Stimulated activated CD8-positive, alpha-beta memory T cell treated with anti-CD3 and anti-CD28 coated beads, Interleukin-7, amount 100 ng/mL, for 4 hours (primary cell): ENCODE results near the gene GNA12.

Experiments used
- DNase-seq, 2 donors: peaks; one replicate each; pipeline ENCODE4 v3.0.0-alpha.2; 2020; ENCODE audit warnings: low read depth in 2 of 2

Gene GNA12

DNA sequence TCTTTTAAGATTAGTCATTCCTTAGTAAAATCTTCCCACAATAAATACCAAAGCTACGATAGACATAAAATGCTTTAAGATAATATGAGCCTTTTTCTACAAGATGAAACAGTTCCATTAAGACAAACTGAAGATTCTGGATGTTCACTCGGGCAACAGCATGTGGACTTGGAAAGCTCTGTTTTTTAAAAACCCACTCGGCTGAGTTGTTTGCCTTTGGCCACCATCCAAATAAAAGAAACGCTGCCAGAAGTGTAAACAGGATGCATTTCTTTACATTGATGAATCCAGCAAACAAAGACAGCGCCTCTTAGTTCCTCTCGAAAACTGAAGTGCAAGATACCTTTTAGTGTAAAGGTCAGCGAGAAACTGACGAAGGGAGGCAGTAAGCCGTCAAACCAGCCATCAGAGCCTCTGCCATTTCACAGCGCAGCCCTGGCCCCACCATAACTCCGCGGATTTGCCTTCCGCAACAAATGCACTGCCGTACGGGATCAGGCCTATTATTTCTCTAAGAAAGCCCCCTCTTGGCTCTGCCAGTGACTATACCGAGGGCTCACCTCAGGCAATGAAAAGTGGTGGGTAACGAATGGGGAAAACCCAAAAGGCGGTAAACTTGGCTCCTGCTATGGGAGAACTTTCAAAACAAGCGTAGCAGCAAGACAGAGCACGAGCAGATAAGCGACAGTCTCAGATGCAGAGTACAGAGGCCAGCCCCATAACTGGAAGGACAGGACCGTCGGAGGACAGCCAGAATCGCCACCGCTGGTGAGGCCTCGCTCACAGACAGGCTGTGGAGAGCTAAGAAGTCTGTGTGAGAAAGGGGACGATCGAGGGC is 41.4 kb downstream of the GNA12 start:
- no peak for DNase-seq

DNA sequence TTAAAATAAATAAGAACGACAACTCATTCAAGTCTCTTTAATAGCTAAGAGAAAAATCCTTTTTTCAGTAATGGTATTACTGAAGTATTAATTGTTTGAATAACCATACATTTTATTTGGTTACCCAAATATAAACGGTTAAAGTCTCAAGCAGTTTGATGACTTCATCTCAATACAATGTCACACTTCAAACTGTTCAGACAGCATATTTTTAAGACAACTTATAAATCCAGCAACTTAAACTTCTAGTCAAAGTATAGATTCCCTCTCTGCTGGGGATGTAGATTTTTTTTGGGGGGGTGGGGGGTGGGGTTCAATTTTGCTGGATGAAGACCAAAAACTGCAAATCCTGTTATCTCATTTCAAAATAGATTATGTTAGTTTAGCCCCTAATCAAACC is 42.0 kb downstream of the GNA12 start:
- no peak for DNase-seq

DNA sequence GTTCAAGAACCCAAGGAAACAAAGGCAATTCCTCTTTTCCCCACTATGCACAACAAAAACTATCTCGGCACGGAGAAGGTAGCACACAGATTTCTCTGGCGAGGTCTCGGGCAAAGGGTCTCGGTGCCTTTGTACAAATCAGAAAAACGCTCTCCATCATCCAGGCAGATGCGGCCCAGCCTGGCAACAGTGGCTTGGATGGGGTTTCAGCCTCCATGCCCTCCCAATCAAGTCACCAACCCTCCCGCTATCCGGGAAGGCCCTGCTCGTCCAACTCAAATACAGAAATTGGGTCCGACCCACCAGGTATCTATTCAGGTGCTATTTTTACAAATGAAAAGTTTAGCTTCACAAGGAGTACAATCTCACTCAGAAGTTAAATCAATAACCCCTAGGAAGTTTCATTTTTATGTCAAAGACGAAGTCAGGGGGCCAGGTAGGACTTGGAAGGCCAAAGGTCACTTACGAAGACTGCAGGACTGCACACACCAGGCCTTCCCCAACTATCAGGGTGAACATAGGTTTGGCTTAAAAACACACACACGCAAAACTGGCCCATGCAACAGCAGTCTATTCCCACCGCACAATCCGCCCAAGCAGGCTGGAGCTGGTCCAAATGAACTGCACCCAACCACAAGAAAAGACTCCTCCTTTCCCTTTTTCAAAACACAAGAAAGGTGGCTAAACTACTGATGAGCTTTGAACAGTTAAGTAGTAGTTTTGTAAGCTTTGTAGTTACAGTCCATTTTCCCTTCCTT is 43.0 kb downstream of the GNA12 start:
- no peak for DNase-seq

- no peak for DNase-seq
These were observed 43.7 kb downstream of the GNA12 start for GRCh38 chr7:2800220-2800930.

DNA sequence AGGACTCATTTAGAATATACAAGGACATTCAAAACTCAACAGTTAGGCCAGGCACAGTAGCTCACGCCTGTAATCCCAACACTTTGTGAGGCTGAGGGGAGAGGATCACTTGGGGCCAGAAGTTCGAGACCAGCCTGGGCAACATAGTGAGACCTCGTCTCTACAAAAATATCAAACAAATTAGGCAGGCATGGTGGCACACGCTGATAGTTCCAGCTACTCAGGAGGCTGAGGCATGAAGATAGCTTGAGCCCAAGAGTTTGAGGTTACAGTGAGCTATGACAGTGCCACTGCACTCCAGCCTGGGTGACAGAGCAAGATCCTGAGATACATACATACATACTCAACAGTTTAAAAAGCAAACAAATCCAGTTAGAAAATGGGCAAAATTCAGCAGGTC is 44.9 kb downstream of the GNA12 start:
- DNase-seq = no peak

DNA sequence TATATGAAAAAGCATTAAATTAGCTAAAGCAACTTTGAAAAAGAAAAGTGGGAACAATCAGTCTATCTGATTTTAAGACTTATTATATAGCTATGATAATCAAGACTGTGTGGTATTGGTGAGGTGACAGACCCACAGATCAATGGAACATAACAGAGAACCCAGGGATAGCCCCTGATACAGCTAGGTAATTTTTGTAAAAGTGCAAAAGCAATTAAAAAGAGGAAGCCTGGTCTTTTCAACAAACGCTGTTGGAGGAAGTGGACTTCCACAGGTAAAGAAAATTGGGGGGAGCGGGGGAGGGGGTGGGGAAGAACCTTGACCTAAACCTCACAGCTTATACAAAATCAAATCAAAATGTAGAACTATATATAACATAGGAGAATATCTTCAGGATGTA is 45.4 kb downstream of the GNA12 start:
- DNase-seq = no peak

- DNase-seq = no peak
These were observed 47.5 kb downstream of the GNA12 start for GRCh38 chr7:2796358-2797352.

DNA sequence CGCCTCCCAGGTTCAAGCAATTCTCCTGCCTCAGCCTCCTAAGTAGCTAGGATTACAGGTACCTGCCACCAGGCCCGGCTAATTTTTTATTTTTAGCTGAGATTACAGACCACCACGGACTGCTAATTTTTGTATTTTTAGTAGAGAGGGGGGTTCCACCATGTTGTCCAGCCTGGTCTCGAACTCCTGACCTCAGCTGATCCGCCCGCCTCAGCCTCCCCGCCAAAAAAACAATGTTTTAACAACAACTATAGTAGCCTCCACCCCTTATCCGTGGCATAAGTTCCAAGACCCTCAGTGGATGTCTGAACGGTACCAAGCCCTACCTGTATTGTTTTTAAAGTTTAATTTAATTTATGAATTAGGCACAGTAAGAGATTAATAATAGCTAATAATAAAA is 48.2 kb downstream of the GNA12 start:
- no peak for DNase-seq

DNA sequence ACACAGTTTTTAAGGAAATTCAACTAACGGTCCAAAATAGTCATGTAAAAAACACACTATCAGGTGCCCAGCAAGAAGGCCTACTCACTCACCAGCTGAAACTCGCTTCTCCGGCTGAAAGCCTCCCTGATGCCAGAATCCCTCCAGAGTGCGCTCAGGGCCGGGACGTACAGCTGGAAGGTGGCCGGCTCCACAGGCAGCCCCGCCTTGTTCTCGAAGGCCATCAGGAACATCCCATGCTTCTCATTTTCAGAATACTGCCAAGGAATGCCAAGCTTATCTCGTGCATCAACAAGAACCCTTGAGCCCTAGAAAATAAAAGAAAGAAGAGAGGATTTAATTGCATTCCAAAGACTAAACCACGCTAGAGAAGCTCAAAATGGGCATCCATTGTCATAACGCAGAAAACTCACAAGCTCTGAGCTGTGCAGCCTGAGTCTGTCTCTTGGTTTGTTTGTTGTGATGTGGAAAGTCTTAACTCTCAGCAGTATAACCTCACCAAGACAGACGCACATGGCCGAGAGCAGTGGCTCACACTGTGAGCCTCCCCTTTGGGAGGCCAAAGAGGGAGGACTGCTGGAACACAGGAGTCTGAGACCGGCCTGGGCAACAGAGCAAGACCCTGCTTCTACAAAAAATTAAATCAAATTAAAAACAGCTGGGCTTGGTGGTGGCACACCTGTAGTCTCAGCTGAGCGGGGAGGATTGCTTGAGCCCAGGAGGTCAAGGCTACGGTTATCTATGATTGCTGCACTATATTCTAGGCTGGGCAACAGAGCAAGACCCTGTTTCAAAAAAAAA is 49.1 kb downstream of the GNA12 start:
- DNase-seq = no peak

- no peak for DNase-seq
These were observed 51.1 kb downstream of the GNA12 start for GRCh38 chr7:2792856-2793487.

- no peak for DNase-seq
These were observed 51.9 kb downstream of the GNA12 start for GRCh38 chr7:2792235-2792634.

GRCh38 chr7:2791390-2791789 is 52.7 kb downstream of the GNA12 start:
- no peak for DNase-seq

GRCh38 chr7:2787251-2787951 is 56.7 kb downstream of the GNA12 start:
- DNase-seq = no peak

GRCh38 chr7:2786607-2787116 is 57.4 kb downstream of the GNA12 start:
- no peak for DNase-seq

- no peak for DNase-seq
These were observed 59.0 kb downstream of the GNA12 start for GRCh38 chr7:2785071-2785500.

- DNase-seq = no peak
These were observed 61.5 kb downstream of the GNA12 start for GRCh38 chr7:2782565-2782964.

- no peak for DNase-seq
These were observed 62.0 kb downstream of the GNA12 start for GRCh38 chr7:2782121-2782520.

DNA sequence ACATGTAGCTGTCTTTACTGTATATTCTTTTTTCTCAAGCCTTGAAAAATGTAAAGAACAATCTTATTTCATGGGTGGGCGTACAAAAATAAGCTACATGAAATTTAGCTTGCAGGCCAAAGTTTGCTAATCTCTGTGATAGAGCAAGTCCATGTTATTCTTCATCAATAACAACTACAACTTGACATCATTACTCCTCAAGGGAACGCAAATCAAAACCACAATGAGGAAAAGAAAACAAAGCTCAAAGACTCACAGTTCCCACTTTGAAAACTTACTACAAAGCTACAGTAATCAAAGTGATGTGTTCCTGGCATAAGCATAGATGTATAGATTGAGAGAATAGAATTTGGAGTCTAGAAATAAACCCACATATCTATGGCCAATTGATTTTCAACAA is 62.5 kb downstream of the GNA12 start:
- no peak for DNase-seq

DNA sequence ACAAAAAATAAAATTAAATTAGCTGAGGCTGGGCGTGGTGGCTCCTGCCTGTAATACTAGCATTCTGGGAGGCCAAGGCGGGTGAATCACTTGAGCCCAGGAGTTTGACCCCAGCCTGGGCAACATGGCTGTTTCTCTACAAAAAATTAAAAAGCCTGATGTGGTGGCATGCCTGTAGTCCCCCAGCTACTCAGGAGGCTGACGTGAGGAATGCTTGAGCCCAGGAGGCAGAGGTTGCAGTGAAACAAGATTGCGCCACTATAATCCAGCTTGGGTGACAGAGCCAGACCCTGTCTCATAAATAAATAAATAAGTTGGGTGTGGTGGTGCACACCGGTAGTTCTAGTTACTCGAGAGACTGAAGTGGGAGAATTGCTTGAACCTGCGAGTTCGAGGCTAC is 65.1 kb downstream of the GNA12 start:
- DNase-seq = no peak
